ENCODE data around the gene MYO1D.

MYO1D gene

DNA sequence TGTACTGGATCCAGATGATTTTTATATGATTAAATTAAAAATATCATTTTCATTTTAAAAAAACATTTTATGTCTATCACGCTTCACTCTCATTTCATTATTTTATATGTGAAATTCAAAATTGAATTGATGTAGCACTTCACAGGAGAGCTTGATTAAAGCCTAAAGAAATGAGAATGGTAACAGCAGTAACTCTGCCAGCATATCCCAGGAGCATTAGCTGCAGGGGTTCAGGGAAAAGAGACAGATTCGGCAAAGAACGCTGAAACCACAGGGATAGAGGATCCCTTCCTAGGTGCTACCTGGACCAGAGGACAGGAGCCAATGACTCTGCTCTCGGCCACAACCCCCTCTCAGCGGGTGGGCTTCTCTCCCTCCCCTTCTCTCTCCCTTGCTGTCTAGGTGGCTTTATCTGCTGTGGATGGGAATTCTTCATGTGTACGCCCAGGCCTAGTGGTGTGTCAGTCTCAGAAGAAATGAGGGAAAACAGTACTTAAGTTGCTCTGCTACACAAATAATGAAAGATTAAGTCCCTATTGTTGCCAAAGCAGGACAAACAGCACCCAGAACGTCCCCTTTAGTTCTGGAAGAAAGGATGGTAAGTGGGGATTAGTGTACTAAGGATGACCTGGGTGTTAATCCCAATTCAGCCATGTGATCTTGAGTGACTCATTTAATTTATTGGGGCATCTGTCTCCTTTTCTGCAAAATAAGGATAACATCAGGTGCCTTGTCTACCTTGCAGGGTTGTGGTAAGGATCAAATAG is 266.9 kb downstream of the MYO1D start:
- no peak for DNase-seq

DNA sequence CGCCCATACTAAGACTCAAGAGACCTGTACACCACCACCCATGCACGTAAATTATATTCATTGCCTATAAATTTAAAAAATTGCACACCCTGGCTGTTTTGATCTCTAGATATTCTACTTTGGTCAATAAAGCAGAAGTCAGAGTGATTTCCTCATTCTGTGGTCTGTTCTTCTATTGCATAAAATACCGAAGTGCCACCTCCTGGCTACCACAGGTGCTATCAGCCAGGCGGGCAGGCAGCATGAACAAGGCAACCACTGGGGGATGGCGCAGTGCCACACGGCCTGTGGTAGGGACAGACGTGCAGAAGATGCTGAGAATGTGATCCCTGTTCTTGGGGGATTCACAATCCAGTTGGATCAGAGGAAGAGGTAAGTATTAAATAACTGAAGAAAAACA is 267.8 kb downstream of the MYO1D start:
- DNase-seq: no peak

DNA sequence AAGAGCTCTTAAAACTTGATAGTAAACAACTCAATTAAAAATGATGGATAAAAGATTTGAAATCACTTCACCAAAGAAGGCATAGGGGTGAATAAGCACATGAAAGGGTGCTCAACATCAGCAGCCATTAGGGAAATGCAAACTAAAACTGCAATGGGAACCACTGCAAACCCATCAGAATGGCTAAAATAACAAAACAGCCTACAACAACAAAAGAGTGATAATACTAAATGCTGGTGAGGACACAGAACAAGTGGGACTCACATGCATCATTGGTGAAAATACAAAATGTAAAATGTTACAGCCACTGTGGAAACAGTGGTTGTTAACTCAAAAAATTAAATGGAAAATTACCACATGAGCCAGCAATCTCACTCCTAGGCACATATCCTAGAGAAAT is 268.7 kb downstream of the MYO1D start:
- no peak for DNase-seq

DNA sequence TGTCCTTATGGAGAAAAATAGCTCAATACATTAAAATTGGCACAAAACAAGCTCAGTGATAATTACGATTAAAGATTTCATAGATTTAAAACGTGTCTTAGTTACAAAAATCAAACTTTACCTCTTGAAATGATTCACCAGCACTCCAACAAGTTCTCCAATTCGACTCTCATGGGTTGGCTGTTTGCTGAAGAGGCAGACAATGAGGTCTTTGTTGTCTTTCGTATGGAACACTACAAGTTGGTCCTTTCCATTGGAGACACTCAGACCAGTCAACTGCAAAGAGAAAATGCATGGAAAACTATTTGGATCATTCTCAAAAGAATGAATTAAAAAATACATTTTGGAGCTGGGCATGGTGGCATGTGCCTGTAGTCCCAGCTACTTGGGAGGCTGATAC is 272.0 kb downstream of the MYO1D start:
- no peak for DNase-seq

DNA sequence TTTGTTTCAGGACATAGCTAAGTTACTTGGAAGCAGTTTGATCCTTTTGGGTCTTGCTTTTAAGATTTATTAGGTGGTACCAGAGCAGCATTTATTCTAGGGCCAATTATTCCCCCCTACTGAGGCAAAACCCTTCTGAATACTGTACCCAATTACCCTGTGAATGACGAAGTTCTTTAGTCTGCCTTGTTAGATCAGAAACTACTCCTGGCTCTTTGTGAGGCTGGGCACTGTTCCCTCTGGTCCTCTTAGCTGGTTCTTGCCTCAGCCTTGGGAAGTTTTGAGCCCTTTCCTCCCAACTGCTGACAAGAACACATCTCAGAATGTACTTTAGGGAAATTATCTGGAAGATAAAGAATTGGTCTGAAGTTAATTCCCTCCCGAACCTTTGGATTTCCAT is 274.5 kb downstream of the MYO1D start:
- DNase-seq: no peak

DNA sequence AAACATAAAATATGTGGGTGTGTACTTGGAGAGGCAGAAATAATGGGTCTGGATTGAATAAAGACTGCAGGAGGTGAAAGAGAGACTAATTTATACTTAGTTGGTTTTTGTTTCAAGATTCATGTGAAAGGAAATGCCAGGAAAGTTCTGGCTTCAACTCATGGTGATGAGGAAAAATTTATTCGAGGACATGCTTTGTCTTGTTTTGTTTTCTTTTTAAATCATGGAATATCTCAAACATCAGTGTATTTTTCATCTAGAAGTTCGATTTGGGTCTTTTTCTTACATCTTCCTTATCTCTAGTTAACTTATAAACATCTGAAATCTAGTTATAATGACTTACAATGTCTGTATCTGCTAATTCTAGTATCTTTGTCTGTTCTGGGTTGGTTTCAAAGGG is 275.1 kb downstream of the MYO1D start:
- no peak for DNase-seq

DNA sequence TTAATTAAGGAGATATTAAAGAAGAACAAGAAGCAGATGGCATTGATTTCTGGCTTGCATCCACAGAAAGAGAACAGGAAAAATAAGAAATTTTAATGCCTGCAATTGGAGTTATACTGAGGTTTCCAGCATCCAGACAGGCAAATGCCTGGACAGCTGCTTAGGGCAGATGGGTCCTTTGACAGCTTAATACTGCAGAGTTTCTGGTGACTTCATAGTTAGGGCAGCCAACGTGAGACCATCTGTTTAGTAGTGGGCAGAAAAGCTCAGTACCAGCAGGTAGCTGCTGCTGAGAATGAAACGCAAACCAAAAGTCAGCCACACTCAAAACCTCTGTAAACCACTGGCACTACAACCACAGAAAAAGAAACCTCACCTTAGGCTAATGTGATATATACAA is 280.3 kb downstream of the MYO1D start:
- DNase-seq: peak; percentile 15

DNA sequence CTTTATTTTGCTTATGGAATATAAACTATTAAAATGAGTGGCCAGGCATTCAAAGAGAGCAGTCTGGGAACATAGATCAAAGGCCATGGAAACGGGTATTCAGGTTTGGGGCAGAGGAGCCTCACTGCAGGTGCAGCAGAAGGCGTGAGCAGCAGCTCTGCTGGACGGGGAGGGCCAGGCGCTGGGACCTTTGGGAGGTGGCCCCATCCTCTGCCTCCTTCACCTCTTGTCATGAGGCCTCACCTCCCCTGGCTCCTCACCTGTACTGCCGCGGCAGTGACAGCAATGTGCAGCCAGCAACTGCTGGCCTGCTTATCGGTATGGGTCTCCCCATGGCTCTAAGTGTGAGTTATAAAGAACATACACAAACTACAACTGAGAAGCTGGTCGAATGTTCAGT is 280.7 kb downstream of the MYO1D start:
- no peak for DNase-seq

DNA sequence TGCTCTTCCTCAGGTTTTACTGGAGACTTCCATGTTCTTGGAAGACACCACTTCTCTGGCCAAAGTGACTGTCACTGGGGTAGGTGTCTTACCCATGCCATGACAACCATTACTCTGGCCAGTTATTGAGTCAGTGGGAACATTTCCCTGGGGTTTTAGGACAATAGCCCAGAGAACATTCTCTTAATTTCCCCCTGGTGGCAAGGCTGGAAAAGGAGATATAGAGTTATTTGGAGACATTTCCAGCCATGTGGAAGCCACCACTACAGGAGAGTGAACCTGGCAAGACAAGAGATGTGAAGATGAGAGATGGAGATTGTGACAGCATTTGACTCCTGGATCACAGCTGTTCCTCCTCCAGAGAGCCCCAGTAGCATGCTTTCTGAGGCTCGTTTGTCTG is 283.9 kb downstream of the MYO1D start:
- no peak for DNase-seq

DNA sequence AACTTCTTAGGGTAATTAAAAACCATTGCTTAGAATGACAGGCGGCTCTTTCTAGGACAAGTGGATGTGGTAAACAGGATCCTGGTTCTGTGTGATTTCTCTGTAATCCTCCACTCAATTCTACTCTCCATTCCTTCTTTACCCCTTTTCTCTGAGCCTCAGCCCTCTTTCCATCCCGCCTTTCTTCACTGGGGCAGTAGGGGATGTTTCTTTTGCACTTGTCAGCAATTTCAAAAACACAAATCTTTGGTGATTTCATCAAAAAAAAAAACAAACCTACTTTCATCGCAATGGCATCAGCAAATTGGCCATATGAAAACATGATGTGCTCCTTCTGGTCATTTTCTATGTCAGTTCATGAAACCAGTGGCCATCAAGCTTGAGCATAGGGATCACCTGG is 285.5 kb downstream of the MYO1D start:
- DNase-seq: no peak

DNA sequence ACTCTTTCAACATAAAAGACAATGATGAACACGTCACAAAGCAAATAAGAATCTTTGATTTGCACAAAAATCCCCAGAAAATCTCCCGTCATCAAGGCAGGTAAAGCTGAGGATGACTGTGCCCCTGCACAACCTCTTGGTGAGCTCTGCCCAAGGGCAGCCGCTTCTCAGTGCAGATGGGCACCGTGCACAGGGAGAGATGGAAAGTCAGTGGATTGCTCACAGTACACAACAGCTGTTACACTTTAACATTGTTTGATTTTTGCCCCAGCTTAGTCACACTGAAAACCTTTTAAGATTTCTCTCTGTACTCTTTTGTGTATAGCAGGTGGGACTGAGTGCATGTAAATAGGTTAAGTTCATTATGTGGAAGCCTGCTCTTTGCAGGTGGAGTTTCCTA is 285.9 kb downstream of the MYO1D start:
- DNase-seq: peak; percentile 83

DNA sequence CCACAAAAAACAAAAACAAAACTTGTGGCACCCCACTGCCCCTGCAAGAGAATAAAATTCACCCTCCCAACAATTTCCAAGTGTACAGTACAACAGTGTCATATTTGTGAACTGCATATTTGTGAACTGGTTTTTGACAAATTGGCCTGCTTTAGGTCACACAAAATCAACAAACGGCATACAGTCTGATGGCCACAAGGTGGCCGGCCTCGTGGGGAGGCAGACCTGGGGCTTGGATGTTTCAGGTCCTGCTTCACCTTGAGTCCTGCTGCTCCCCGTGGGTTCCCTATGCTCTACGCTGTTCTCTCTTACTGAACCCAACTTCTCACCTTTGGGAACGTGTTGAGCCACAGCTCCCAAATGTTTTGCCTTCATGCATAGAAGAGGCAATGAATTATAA is 287.9 kb downstream of the MYO1D start:
- DNase-seq: no peak

DNA sequence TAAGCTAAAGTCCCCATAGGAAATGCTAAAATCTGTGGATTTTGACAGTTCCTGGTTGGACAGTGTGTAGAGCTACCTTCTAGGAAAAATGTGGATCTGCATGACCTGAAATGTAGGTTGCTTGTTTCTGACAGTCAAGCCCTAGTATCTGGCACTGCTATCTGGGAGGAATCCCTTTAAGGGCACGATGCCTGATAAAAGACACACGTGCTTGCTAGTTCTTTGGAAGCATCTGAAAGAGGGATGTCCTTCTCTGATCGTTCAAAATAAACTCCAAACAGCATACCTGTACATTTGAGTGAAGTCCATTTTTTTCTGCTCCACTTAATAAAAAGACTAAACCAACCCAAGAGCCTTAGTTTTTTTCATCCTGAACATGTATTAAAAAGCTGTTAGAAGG is 288.8 kb downstream of the MYO1D start:
- no peak for DNase-seq

DNA sequence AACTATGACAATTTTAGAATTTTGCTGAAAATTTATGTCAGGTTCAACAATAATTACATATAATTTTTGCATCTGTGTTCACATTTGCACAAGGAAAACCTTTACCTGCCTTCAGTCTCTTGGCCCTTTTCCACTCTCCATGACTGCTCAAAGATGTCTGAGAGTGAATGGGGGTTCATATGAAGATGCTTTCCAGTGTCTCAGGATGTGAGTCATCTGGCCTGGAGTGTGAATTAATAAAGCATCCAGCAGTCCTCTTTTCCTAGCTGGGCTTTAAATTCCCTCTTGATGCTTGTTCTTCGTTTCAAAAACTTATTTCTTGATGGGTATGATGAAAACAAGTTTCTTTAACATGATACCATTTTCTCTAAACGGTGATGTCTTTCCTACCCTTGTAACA is 290.3 kb downstream of the MYO1D start:
- DNase-seq: no peak

DNA sequence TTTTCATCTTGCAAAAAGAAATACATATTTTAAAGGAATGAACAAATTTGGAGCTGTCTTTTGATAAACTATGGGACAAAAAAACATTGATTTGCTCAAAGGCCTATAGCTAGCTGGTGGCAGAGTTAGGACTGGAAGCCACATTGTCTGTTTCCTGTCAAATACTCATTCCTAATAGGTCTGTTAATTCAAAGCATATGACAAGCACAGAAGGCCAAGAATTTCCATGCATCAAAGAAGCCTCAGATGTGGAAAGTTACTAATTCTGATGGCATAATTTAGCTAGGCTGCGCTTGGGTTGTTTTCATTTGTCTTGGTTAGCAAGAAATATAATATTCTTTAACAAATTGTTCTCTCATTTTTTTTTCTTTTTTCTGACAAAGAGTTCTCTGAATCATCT is 292.1 kb downstream of the MYO1D start:
- DNase-seq: no peak

DNA sequence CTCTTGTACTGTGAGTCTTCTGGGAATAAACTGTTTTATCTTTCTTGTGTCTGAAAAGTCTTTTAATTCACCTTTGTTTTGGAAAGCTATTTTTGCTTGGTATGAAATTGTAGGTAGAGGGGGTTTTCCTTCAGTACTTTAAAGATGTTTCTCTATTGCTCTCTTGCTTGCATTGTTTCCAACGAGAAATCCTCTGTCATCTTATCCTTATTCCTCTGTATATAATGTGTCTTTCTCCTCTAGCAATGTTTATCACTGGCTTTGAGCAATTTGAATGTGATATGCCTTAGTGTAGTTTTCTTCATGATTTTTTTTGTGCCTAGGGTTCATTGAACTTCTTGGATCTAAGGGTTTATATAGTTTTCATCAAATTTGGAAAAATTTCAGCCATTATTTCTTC is 293.9 kb downstream of the MYO1D start:
- DNase-seq: no peak

DNA sequence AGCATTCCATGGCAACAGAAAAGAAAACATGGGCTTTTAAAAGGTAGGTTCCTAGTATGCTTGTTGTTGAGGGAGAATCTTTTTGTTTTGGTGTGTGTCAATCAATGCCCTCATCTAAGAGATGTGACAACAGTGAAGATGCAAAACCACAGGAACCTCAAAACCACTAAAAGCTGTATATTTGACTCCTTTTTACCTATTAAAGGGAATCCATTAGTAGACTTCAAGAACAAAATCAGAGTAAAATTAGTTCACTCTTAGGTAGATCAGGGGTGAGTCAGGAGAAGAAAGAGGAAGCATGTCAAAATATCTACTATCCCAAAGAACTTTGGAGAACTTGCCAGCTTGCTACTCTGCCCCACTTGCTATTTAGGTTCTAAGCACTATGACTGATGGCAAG is 301.1 kb downstream of the MYO1D start:
- no peak for DNase-seq

DNA sequence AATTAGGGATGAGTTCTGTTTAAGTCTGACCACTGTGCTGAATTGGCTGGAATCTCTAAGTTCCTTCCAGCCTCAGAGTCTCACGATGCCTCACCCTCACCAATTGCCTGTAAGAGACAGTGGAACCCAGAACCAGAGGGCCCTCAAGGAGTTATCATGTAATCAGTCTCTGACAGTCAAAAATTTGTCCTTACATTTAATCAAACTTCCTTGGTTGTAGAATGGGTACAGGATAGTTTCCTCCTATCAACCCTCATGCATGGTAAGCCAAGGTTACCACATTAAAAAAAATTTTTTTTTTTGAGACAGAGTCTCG is 306.9 kb downstream of the MYO1D start:
- DNase-seq: no peak

DNA sequence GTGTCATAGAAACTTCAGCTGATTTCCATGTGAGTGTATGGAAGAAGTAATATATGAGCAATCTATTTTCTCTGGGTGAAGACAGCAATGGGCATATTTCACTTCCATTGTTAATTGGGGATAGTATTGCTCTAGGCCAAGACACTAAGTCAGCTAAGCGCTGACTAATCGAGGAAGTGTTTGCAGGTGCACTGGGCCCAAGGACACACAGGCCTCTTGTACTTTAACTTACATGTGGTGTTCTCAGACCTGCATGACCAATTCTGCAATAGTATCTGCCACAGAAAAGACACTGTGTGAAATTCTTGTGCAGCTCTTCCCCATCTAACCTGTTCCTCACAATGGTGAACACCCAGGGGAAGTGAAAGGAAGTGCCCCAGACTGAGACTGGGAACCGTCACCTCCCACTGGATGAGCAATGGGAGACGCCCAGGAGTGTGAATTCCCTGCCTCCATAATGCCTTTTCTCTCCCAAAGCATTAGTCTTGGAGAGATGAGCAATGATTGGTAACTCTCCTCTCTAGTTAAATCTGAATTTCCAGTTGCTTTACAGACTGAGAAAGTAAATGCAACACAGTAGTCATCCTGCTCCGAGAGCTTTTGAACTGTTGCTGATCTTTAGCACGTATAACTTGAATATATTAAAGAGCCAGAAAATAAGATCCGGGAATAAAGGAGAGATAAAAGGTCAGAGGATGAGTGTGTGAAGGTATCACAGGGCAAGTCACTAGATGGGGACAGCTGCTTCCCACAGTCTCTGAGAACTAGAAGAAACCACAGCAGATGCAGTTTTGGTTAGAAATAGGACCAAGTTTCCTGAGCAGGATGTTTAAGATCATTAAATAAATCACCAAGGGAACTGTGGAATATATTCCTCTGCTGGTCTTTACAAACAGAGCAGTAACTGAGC is 307.5 kb downstream of the MYO1D start:
- no peak for DNase-seq

DNA sequence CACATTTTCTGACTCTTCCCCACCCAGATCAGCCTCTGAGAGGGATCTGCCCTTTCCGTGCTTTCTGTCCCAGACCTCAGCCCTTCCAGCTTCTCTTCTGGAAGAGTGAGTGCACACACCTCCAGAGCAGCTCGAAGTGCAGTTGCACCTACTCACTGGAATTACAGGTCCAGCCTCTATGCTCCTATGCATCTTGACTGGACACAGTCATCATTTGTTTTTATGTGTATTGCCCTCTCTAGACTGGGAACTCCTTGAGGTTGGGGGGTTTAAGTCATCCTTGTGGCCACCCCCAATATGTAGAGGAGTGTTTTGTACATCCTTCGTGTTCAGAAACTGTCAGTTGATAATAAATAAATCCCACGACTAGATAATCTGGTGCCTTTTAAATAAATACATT is 308.2 kb downstream of the MYO1D start:
- no peak for DNase-seq

DNA sequence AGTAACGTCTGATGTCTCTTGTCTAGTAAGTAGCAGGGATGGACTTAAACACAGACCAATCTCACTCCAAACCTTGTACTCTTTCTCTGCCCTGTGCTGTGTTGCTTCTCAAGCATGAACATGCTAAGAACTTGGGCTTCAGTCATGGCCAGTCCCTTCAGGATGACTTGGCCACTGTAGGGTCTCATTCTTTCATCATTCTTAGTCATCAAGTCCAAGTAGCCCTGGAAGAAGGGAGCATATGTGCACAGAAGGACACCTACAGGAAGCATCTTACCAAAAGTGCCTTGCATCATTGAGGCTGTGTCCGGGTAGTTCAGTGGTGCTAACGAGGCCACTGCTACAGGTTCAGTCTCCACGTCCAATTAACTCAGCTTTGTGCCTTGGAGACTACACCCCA is 309.4 kb downstream of the MYO1D start:
- DNase-seq: no peak

DNA sequence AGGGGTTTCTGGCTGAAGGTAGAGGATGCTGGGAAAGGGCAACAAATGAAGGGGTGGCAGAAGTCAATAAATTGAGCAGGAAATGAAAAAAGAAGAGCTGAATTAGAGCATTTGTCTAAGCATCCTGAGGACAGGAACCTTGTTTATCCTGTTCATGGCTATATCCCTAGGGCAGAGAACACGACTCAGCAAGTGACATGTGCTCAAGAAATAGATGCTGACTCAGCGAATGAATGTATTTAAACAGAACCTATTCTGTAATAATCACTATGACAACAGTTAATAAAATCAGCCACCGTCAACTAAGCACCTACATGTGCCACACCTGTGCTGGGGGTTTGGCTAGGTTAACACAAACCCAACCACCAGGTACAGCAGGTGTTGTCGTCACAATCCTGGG is 309.8 kb downstream of the MYO1D start:
- DNase-seq: no peak

DNA sequence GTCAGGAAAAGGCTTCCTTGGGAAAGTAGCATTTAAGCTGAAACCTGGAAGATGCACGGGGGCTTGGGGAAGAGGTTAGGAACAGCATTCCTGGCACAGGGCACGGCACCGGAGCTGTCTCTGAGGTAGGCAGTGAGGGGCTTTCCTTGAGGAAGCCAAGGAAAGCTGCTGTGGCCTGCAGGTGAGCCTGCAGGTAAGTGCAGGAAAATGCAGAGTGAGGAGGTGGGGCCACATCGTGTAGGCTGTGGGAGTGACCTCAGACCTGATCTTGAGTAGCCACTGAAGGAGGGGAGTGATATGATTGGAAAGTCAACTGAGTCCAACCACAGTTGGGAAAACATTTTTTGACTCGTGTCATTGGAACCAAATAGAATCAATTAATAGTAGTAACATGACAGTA is 310.6 kb downstream of the MYO1D start:
- DNase-seq: no peak

DNA sequence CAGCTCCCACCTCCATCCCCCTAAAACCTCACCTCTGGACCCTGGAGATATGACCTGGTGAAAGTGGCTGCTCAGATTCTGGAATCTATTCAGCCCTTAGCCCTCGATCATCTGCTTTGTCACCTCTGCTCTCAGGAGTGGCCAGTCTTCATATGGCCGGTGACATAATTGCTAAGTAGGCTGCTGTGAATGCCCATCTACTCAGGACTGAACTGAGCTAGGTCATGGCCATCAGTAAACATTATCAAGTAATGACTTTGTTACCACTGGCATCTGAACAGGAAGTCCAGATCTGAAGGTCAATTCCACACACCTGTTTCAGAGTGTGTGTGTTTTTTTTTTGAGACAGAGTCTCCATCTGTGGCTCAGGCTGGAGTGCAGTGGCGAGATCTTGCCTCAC is 311.5 kb downstream of the MYO1D start:
- DNase-seq: no peak

DNA sequence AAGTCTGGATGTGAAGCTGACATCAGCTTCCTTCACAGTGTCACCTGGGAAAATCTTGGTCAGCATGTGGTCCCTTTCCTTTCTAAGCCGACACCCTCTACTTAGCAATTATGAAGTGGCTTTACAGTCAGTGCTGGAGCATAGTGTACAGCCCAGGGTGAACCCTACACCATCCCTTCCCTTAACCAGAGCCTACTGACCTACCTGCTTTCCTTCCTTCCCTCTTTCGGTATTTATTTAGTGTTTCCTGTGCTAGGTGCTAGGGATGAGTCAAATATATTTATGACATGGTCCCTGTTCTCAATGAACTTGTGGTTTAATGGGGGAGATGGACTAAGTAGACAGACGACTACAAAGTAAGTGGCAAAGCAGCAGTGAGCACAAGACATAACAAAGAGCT is 312.6 kb downstream of the MYO1D start:
- DNase-seq: no peak
